ENCODE measurements around the gene OLFM4. TPM values are rescaled to one million over a fixed set of nuclear protein-coding genes. Genes with fewer than 3 reads are reported as not detected.
A peak's percentile ranks its signal among the peaks of the same experiment; 100 is the strongest.
"Not testable (repeated sequence)": the region's sequence is repeated elsewhere in the genome, so short reads cannot be mapped to it uniquely, and the experiment has no call there.

The OLFM4 gene
- polyA plus RNA-seq, 1 donor: 80.0 TPM

DNA sequence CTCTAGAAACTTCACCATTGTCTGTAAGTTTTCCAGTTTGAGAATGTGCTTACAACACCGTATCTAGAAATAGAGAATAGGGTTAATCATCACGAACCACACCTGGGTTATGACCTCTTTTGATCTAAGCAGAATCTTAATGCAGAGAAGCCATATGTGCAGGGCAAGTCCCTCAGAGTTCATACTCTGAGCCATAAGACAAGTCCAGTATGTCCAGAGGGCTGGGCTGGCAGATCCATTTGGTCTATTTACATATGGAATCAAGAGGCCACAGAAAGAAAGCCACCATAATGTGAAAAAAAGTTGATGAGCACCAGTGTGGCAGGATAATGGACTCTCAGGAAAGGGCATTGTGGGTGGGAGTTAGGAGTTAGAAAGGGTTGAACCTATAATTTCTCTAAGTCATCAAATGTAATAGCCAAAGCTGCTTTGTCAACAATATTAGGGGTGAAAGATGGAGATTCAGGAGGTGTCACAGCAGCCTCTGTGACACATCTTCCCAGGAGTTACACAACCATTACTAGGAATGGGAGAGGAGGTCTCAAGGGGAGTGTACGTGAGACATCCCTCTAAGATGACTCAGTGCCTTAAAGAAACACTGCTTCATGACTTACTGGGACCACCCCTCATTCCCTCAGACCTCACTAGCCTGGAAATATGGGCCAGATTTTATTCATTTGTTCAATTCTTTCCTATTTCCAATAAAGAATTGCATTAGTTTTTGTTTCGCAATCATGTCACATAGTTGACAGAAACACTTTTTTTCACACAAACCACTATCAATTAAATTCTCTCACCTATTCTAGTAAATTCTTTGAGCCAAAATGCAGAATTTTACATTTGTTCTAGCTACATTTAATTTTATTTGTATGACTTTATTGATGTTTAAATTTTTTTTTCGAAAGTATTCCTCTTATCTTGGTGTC is 30.4 kb upstream of the OLFM4 start:
- Histone ChIP-seq H3K9me3 (ENCODE audit: control insufficient read depth, low read depth, low read length) (no peaks in the 10 kb centered on the region), H3K27me3 (ENCODE audit: control insufficient read depth, insufficient read depth, low read length) (no peaks in the 10 kb centered on the region), H3K4me3 (ENCODE audit: low read length) (no peak overlapping the region), H3K36me3 (ENCODE audit: control insufficient read depth, insufficient read depth, low read length) (no peaks in the 10 kb centered on the region), H3K27ac (ENCODE audit: low read length) (no peak overlapping the region), H3K4me1 (ENCODE audit: control insufficient read depth, insufficient read depth, low read length) (no peaks in the 10 kb centered on the region)
- no peak for DNase-seq
- 84% methylated on average over 4 of the region's 5 CpGs for WGBS (ENCODE audit: insufficient coverage, low lambda C conversion rate)

DNA sequence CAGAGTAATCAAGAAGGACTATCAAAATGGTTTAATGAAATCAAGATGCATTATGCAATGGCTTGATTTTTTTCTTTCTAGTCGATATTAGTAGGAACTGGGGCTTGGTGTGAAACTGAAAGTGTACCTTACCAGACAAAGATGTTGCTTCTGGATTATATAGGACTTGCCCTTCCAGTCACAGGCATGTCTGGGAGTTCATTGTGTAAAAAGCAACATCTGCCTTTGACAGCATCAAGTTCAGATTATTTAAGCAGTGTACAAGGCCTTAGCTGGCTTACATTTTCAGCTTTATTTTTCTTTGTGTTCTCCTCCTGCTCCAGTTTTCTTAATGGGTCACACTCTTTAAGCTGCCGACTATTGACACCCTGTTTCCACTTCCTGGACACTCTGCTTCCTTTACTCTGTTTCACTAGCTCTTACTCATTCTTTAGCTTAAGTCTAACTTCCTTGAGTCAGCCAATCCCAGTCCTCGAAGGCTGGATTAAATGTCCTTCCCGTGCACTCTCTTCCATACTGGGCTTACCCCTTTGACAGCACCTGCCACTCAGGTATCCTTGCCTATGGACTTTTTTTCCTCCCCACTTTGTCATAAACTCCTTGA is 29.4 kb upstream of the OLFM4 start:
- DNase-seq: no peak
- no peaks in the 10 kb centered on the region for H3K36me3 ChIP-seq (ENCODE audit: control insufficient read depth, insufficient read depth, low read length)
- H3K27me3 ChIP-seq (ENCODE audit: control insufficient read depth, insufficient read depth, low read length): no peaks in the 10 kb centered on the region
- H3K4me3 ChIP-seq (ENCODE audit: low read length): no peak overlapping the region
- H3K9me3 ChIP-seq (ENCODE audit: control insufficient read depth, low read depth, low read length): no peaks in the 10 kb centered on the region
- H3K4me1 ChIP-seq (ENCODE audit: control insufficient read depth, insufficient read depth, low read length): no peaks in the 10 kb centered on the region
- no peak overlapping the region for H3K27ac ChIP-seq (ENCODE audit: low read length)
- WGBS (ENCODE audit: insufficient coverage, low lambda C conversion rate): 40% methylated on average over 1 of the region's 4 CpGs

DNA sequence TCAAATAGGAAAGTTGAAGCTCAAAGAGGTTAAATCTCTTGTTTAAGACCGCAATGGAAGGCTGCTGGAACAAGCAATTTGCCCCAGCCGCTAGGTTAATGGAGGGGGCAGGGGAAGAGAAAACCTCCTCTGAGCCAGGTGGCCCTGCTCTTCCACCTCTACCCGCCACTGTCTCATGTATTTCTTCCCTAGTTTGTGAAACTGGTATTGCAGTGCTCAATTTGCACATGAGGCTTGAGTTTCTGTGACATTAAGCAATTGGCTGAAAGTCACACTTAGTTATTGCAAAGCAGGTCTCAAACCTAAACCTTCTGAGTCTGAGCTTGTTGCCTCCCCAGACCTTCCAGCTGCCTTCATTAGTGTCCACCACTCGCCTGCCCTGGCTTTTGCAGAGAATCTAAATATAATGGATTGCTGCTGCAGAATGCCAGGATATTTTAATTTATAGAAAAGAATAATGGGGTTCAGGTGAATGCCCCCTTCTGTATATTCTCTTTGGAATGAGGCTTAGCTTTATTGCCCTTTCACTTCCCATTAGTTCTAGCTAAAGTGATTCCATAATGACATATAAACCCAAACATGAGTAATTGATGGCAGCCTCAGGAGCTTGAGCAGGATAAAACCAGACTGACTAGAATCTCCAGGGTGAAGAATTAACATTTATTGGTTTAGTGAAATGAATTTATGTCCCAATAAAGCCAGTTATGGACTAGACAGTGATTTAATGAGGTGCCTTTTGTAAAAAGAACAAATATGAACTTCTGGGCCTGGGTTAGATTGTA is 27.0 kb upstream of the OLFM4 start:
- Histone ChIP-seq H3K9me3 (ENCODE audit: control insufficient read depth, low read depth, low read length) (no peaks in the 10 kb centered on the region), H3K27ac (ENCODE audit: low read length) (no peak overlapping the region), H3K27me3 (ENCODE audit: control insufficient read depth, insufficient read depth, low read length) (no peaks in the 10 kb centered on the region), H3K4me1 (ENCODE audit: control insufficient read depth, insufficient read depth, low read length) (no peaks in the 10 kb centered on the region), H3K4me3 (ENCODE audit: low read length) (no peak overlapping the region), H3K36me3 (ENCODE audit: control insufficient read depth, insufficient read depth, low read length) (no peaks in the 10 kb centered on the region)
- no CpG with 5 or more reads among the region's 4 CpGs for WGBS (ENCODE audit: insufficient coverage, low lambda C conversion rate)
- DNase-seq: no peak

DNA sequence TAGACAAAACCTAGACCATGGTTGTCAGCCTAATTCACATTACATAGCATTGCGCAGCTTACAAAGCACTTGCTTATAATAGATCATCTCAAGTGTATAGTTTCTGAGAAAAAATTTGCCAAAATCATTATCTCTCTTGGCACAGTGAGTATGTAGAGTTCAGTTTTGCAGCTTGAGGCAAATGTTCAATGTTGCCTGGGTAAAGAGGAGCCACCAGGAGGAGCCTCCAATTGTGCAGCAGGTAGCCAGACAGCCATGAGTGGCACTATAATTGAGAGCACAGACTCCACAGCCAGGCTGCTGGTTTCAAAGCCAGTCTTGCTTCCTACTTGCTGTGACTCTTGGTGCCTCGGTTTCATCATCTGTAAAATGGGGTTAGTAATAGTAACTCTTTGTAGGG is 24.0 kb upstream of the OLFM4 start:
- no peaks in the 10 kb centered on the region for H3K9me3 ChIP-seq (ENCODE audit: control insufficient read depth, low read depth, low read length)
- H3K4me1 ChIP-seq (ENCODE audit: control insufficient read depth, insufficient read depth, low read length): no peaks in the 10 kb centered on the region
- no peak overlapping the region for H3K27ac ChIP-seq (ENCODE audit: low read length)
- H3K36me3 ChIP-seq (ENCODE audit: control insufficient read depth, insufficient read depth, low read length): no peaks in the 10 kb centered on the region
- no CpG with 5 or more reads among the region's 2 CpGs for WGBS (ENCODE audit: insufficient coverage, low lambda C conversion rate)
- DNase-seq: no peak
- H3K27me3 ChIP-seq (ENCODE audit: control insufficient read depth, insufficient read depth, low read length): no peaks in the 10 kb centered on the region
- no peak overlapping the region for H3K4me3 ChIP-seq (ENCODE audit: low read length)

DNA sequence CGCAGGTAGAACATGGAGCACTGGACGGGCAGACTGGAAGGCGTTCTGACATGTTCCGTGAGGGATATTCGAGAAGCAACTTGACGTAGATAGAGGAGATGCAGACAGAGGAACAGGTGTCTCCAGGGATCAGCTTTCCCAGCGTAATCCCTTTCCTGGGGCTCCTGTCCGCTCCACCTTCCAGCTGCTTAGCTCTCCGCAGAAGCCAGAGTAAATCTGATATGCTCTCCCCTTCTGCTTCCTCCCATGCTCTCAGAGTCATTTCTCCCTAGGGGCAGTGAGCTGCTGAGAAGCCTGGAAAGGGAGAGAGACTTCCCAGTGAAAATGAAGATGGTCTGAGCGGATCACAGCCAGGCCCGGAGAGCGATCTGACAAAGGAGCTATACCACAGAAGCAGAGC is 23.0 kb upstream of the OLFM4 start:
- no peaks in the 10 kb centered on the region for H3K4me1 ChIP-seq (ENCODE audit: control insufficient read depth, insufficient read depth, low read length)
- WGBS (ENCODE audit: insufficient coverage, low lambda C conversion rate): no CpG with 5 or more reads among the region's 12 CpGs
- no peak overlapping the region for H3K27ac ChIP-seq (ENCODE audit: low read length)
- DNase-seq: no peak
- no peak overlapping the region for H3K4me3 ChIP-seq (ENCODE audit: low read length)
- H3K9me3 ChIP-seq (ENCODE audit: control insufficient read depth, low read depth, low read length): no peaks in the 10 kb centered on the region
- H3K36me3 ChIP-seq (ENCODE audit: control insufficient read depth, insufficient read depth, low read length): no peaks in the 10 kb centered on the region
- H3K27me3 ChIP-seq (ENCODE audit: control insufficient read depth, insufficient read depth, low read length): no peaks in the 10 kb centered on the region

DNA sequence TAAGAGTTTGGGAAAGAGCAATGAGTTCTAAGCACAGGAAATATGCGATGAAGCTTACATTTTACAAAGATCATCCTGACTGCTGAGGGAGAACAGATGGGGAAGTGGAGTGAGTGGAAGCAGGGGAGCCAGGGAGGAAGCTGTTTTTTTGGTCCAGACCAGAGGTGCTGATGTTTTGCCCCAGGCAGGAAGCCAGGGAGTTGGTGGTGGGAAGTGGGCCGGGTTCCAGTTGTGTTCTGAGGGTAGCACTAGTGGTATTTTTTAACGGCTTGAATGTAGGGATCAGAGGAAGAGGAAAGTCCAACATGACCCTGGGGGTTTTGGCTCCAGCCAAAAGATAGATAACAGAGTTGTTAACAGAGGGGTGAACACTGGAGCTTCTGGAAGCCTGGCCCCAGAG is 20.7 kb upstream of the OLFM4 start:
- 80% methylated on average over 1 of the region's 3 CpGs for WGBS (ENCODE audit: insufficient coverage, low lambda C conversion rate)
- DNase-seq: no peak
- Histone ChIP-seq H3K27ac (ENCODE audit: low read length) (no peak overlapping the region), H3K9me3 (ENCODE audit: control insufficient read depth, low read depth, low read length) (no peaks in the 10 kb centered on the region), H3K4me1 (ENCODE audit: control insufficient read depth, insufficient read depth, low read length) (no peaks in the 10 kb centered on the region), H3K27me3 (ENCODE audit: control insufficient read depth, insufficient read depth, low read length) (no peaks in the 10 kb centered on the region), H3K36me3 (ENCODE audit: control insufficient read depth, insufficient read depth, low read length) (no peaks in the 10 kb centered on the region), H3K4me3 (ENCODE audit: low read length) (no peak overlapping the region)

DNA sequence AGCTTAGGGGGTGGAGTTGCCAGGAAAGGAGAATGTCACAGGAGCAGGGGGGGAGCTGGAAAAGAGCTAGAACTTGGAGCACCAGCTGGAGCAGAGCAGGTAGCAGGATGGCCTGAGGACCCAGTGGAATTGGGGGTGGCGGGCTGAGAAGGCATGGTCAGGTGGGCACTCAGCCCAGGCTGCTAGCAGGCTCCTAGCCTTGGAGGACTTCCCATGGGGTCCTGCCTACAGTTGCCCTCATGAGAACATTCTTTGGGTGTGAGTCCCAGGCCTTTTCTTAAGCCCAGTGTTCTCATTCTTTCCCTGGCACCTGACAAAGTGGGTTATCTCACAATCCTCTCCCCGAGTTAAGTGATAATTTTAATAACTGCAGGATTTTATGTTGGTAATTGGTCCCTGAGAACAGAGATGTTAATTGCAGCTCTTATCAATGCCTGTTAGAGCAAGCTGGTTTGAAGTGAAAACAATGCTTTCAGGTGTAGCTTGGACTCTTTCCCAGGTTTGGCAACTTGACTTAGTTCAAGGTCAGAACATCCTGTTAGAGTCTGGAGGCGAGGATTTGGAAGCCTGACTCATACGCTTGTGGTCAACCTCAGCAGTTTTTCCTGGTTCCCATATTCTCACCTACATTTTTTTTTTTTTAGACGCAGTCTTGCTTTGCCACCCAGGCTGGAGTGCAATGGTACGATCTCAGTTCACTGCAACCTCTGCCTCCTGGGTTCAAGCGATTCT is 18.1 kb upstream of the OLFM4 start:
- DNase-seq: peak in 1 of 2 donors; percentile 41
- Histone ChIP-seq H3K4me3 (ENCODE audit: low read length) (no peak overlapping the region), H3K4me1 (ENCODE audit: control insufficient read depth, insufficient read depth, low read length) (no peaks in the 10 kb centered on the region), H3K27ac (ENCODE audit: low read length) (no peak overlapping the region), H3K36me3 (ENCODE audit: control insufficient read depth, insufficient read depth, low read length) (no peaks in the 10 kb centered on the region), H3K27me3 (ENCODE audit: control insufficient read depth, insufficient read depth, low read length) (no peaks in the 10 kb centered on the region), H3K9me3 (ENCODE audit: control insufficient read depth, low read depth, low read length) (no peaks in the 10 kb centered on the region)
- no CpG with 5 or more reads among the region's 7 CpGs for WGBS (ENCODE audit: insufficient coverage, low lambda C conversion rate)

DNA sequence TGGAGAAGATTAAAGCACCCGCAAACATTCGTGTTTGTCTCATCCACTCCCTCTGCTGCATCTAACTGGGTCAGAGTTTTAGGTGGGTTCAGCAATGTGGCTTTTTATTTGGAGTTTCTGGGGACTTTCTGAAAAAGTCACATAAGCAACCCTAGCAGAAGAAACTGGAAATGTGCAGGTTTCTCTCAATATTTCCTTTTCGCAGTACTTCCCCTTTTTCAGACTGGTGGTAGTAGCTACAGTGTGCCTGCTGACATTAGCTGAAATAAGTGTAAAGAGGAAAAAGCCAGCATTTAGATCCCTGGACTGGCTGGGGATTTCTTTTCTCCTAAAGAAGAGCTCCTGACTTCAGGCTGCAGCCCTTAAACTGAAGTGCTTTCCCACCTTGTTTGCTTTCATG is 15.9 kb upstream of the OLFM4 start:
- no CpG with 5 or more reads among the region's 3 CpGs for WGBS (ENCODE audit: insufficient coverage, low lambda C conversion rate)
- Histone ChIP-seq H3K4me1 (ENCODE audit: control insufficient read depth, insufficient read depth, low read length) (no peaks in the 10 kb centered on the region), H3K27ac (ENCODE audit: low read length) (no peak overlapping the region), H3K4me3 (ENCODE audit: low read length) (no peak overlapping the region), H3K36me3 (ENCODE audit: control insufficient read depth, insufficient read depth, low read length) (no peaks in the 10 kb centered on the region), H3K27me3 (ENCODE audit: control insufficient read depth, insufficient read depth, low read length) (no peaks in the 10 kb centered on the region), H3K9me3 (ENCODE audit: control insufficient read depth, low read depth, low read length) (no peaks in the 10 kb centered on the region)
- DNase-seq: no peak

DNA sequence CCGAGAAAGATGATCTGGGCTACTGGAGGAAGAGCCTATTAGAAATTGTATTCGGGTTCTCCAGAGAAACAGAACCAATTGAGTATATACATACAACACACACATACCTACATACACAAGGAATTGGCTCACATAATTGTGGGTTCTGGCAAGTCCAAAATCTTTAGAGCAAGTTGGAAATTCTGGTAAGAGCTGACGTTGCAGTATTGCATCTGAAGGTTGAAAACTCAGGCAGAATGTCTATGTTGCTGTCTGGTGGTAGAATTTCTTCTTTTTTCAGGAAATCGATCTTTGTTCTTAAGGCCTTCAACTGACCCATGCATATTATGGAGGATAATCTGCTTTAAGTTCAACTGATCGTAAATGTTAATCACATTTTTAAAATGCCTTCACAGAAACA is 15.5 kb upstream of the OLFM4 start:
- H3K27me3 ChIP-seq (ENCODE audit: control insufficient read depth, insufficient read depth, low read length): no peaks in the 10 kb centered on the region
- no peak overlapping the region for H3K4me3 ChIP-seq (ENCODE audit: low read length)
- no peaks in the 10 kb centered on the region for H3K36me3 ChIP-seq (ENCODE audit: control insufficient read depth, insufficient read depth, low read length)
- no CpG with 5 or more reads among the region's 5 CpGs for WGBS (ENCODE audit: insufficient coverage, low lambda C conversion rate)
- H3K9me3 ChIP-seq (ENCODE audit: control insufficient read depth, low read depth, low read length): no peaks in the 10 kb centered on the region
- no peaks in the 10 kb centered on the region for H3K4me1 ChIP-seq (ENCODE audit: control insufficient read depth, insufficient read depth, low read length)
- H3K27ac ChIP-seq (ENCODE audit: low read length): no peak overlapping the region
- DNase-seq: no peak

DNA sequence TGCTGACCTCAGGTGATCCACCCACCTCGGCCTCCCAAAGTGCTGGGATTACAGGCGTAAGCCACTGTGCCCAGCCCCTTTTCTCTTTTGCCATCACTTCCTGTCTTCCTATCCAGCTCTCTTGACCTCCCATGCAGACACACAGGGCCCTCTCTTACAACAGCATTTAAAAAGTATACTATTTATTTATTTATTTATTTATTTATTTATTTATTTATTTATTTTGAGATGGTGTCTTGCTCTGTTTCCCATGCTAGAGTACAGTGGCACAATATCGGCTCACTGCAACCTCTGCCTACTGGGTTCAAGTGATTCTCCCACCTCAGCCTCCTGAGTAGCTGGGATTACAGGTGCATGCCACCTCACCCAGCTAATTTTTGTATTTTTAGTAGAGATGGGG is 14.6 kb upstream of the OLFM4 start:
- 100% methylated on average over 1 of the region's 3 CpGs for WGBS (ENCODE audit: insufficient coverage, low lambda C conversion rate)
- H3K4me1 ChIP-seq (ENCODE audit: control insufficient read depth, insufficient read depth, low read length); H3K27me3 ChIP-seq (ENCODE audit: control insufficient read depth, insufficient read depth, low read length); H3K4me3 ChIP-seq (ENCODE audit: low read length); H3K36me3 ChIP-seq (ENCODE audit: control insufficient read depth, insufficient read depth, low read length); DNase-seq; H3K9me3 ChIP-seq (ENCODE audit: control insufficient read depth, low read depth, low read length); H3K27ac ChIP-seq (ENCODE audit: low read length): not testable (repeated sequence)
